Measurements from ENCODE around the gene HIVEP1.

Gene HIVEP1

DNA sequence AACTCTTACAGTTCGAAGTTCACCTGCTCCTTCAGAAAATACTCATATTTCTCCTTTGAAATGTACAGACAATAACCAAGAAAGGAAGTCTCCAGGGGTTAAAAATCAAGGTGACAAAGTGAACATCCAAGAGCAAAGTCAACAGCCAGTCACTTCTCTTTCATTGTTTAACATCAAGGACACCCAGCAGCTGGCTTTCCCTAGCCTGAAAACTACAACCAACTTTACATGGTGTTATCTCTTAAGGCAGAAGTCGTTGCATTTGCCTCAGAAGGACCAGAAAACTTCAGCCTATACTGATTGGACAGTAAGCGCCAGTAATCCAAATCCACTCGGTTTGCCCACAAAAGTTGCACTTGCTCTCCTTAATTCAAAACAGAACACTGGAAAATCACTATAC is 113.3 kb downstream of the HIVEP1 start:
- TF ChIP-seq, protein P1, sequence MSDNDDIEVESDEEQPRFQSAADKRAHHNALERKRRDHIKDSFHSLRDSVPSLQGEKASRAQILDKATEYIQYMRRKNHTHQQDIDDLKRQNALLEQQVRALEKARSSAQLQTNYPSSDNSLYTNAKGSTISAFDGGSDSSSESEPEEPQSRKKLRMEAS (IDR thresholded peaks at IDR 0.05; ENCODE audit: low read depth, low read length), result no peak
- TF ChIP-seq MYC (IDR thresholded peaks at IDR 0.05; ENCODE audit: low read depth, low read length), result no peak
- TF ChIP-seq, protein P2, sequence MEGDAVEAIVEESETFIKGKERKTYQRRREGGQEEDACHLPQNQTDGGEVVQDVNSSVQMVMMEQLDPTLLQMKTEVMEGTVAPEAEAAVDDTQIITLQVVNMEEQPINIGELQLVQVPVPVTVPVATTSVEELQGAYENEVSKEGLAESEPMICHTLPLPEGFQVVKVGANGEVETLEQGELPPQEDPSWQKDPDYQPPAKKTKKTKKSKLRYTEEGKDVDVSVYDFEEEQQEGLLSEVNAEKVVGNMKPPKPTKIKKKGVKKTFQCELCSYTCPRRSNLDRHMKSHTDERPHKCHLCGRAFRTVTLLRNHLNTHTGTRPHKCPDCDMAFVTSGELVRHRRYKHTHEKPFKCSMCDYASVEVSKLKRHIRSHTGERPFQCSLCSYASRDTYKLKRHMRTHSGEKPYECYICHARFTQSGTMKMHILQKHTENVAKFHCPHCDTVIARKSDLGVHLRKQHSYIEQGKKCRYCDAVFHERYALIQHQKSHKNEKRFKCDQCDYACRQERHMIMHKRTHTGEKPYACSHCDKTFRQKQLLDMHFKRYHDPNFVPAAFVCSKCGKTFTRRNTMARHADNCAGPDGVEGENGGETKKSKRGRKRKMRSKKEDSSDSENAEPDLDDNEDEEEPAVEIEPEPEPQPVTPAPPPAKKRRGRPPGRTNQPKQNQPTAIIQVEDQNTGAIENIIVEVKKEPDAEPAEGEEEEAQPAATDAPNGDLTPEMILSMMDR (IDR thresholded peaks at IDR 0.05; ENCODE audit: low read depth, low read length), result no peak
- no peak for TF ChIP-seq POLR2A (IDR thresholded peaks at IDR 0.05; ENCODE audit: extremely low read depth, insufficient read length)
- no peak overlapping the region for H3K4me3 ChIP-seq (ENCODE audit: low read depth, low read length)
- DNase-seq (ENCODE audit: low read depth), result no peak

DNA sequence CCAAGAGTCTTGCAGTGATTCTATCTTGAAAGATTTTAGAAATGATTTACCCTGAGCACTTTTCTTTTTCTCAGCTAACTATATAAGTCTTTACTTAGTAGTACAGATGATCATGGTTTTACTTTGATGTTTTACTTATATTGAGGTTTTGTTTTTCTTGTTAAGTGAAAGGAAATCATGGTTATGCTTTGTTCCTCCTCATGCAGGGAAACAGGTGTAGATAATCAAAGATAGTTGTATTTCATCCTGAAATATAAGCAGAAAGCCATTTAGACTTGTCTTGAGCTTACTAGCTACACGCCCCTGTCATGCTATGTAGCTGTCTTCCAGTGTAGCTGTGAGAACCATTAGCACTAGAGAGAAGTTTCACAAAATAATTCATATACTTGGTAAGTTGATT is 113.9 kb downstream of the HIVEP1 start:
- TF ChIP-seq, protein P2 (IDR thresholded peaks at IDR 0.05; ENCODE audit: low read depth, low read length), result no peak
- TF ChIP-seq, protein P1 (IDR thresholded peaks at IDR 0.05; ENCODE audit: low read depth, low read length), result no peak
- TF ChIP-seq MYC (IDR thresholded peaks at IDR 0.05; ENCODE audit: low read depth, low read length), result no peak
- no peak for TF ChIP-seq POLR2A (IDR thresholded peaks at IDR 0.05; ENCODE audit: extremely low read depth, insufficient read length)
- H3K4me3 ChIP-seq (ENCODE audit: low read depth, low read length), result no peak overlapping the region
- DNase-seq (ENCODE audit: low read depth), result no peak

DNA sequence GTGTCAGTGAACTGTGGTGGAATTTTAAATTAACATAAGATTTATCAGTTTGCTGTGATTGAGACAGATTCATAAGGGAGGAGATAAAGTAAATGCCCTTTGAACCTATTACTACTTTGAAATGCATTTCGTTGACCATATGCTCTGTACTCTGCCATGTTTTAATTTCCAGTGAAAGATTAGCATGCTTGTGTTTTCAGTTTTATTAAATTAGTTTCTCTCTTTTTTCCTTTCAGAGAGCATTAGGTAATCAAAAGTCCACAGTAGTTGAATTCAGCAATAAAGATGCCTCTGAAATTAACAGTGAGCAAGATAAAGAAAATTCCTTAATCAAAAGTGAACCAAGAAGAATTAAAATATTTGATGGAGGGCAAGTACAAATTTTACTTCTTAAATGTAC is 117.4 kb downstream of the HIVEP1 start:
- DNase-seq (ENCODE audit: low read depth), result no peak
- H3K4me3 ChIP-seq (ENCODE audit: low read depth, low read length), result no peak overlapping the region
- TF ChIP-seq MYC (IDR thresholded peaks at IDR 0.05; ENCODE audit: low read depth, low read length) (no peak), POLR2A (IDR thresholded peaks at IDR 0.05; ENCODE audit: extremely low read depth, insufficient read length) (no peak)
- TF ChIP-seq, protein P2 (IDR thresholded peaks at IDR 0.05; ENCODE audit: low read depth, low read length), result no peak
- TF ChIP-seq, protein P1 (IDR thresholded peaks at IDR 0.05; ENCODE audit: low read depth, low read length), result no peak

DNA sequence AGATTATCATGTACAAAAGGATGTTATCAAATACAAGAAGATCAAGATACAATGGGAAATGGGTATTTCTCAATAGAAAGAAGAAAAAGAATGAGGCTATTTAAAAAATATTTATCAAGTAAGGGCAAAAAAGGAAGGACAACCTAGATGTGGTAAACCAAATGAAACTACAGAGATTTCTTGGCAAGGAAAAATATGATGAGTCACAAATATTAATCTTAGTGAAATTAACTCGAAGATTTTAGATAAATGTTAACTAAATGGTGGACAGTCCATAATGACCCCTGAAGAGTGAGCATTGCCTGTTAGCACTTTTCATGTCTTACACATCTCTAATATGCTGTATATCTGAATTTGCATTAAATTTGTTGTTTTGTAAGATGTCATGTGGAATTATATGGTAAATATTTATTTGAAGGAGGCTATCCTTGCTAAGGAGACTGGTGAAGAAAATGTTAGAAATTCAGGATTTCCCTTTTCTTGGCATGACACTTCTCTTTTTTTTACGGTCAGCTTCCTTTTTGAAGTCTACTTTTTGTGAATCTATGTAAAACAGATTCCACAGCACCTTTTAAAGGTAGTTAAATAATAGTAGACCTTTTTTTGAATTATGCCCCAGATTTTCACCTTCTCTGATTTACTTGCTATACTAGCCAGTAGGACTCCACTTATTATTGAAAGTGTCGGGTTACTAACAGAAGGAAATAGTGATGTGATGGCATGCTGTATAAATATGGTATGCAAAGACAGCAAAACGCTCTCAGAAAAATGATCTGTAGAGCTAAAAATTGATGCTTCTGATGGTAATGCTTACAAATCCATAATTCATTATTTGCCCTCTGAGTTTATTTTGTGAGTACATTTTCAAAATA is 120.5 kb downstream of the HIVEP1 start:
- TF ChIP-seq MYC (IDR thresholded peaks at IDR 0.05; ENCODE audit: low read depth, low read length), result no peak
- TF ChIP-seq, protein P2 (IDR thresholded peaks at IDR 0.05; ENCODE audit: low read depth, low read length), result no peak
- no peak for TF ChIP-seq POLR2A (IDR thresholded peaks at IDR 0.05; ENCODE audit: extremely low read depth, insufficient read length)
- TF ChIP-seq, protein P1 (IDR thresholded peaks at IDR 0.05; ENCODE audit: low read depth, low read length), result no peak
- DNase-seq (ENCODE audit: low read depth), result no peak
- H3K4me3 ChIP-seq (ENCODE audit: low read depth, low read length), result no peak overlapping the region

DNA sequence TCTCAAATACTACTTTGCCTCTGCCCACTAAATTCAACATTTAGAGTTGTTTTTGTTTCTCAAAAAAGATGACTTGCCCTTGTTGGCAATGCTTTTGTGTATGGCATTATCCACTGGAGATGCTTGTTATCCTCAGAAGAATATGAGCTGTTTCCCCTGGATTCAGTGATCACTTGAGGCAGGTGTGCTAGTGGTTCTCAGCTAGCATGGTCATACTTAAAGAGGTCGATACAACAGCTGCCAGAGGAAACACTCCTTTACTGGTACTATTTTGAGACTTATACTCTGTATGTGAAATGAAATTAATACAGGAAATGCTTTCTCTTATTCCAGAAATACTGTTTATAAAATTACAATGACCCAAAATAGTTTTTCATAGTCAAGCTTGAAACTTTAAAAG is 122.5 kb downstream of the HIVEP1 start:
- TF ChIP-seq, protein P1 (IDR thresholded peaks at IDR 0.05; ENCODE audit: low read depth, low read length), result no peak
- TF ChIP-seq, protein P2 (IDR thresholded peaks at IDR 0.05; ENCODE audit: low read depth, low read length), result no peak
- TF ChIP-seq MYC (IDR thresholded peaks at IDR 0.05; ENCODE audit: low read depth, low read length), result no peak
- TF ChIP-seq POLR2A (IDR thresholded peaks at IDR 0.05; ENCODE audit: extremely low read depth, insufficient read length), result no peak
- DNase-seq (ENCODE audit: low read depth), result no peak
- no peak overlapping the region for H3K4me3 ChIP-seq (ENCODE audit: low read depth, low read length)

Data from NB4 (cell line).